ACC112 (cell line): Measurements from ENCODE around the gene PRKAG2.

Source experiments
- H2AFZ ChIP-seq: fragments of 200-600 bp; sonication (generic); one replicate; pipeline ENCODE4 v1.6.0; 2017; ENCODE audit warnings: antibody characterized with exemption, low read length; ENCODE audit not compliant: unreplicated experiment
- H3K27ac ChIP-seq: fragments of 200-600 bp; sonication (generic); 2 replicates; pipeline ENCODE4 v1.5.1; 2014; ENCODE audit warnings: low read depth, mild to moderate bottlenecking, antibody characterized with exemption, low read length, moderate library complexity
- H3K27me3 ChIP-seq: fragments of 200-600 bp; sonication (generic); 2 replicates; pipeline ENCODE4 v1.6.1; 2014; ENCODE audit warnings: mild to moderate bottlenecking, antibody characterized with exemption, low read length, moderate library complexity, mixed read lengths; ENCODE audit not compliant: insufficient read depth
- H3K36me3 ChIP-seq: fragments of 200-600 bp; sonication (generic); 2 replicates; pipeline ENCODE4 v1.6.1; 2016; ENCODE audit warnings: mild to moderate bottlenecking, antibody characterized with exemption, low read length, moderate library complexity, mixed read lengths; ENCODE audit not compliant: insufficient read depth
- H3K4me1 ChIP-seq: fragments of 200-600 bp; sonication (generic); one replicate; pipeline ENCODE4 v1.6.1; 2016; ENCODE audit warnings: low read length, mixed read lengths; ENCODE audit not compliant: insufficient read depth, unreplicated experiment, control insufficient read depth
- H3K4me3 ChIP-seq: fragments of 200-600 bp; sonication (generic); 2 replicates; pipeline ENCODE4 v1.5.1; 2014; ENCODE audit warnings: mild to moderate bottlenecking, low read depth, low read length
- H3K79me2 ChIP-seq: fragments of 200-600 bp; sonication (generic); one replicate; pipeline ENCODE4 v1.6.0; 2016; ENCODE audit warnings: low read length; ENCODE audit not compliant: control insufficient read depth, unreplicated experiment, insufficient read depth

Gene PRKAG2

DNA sequence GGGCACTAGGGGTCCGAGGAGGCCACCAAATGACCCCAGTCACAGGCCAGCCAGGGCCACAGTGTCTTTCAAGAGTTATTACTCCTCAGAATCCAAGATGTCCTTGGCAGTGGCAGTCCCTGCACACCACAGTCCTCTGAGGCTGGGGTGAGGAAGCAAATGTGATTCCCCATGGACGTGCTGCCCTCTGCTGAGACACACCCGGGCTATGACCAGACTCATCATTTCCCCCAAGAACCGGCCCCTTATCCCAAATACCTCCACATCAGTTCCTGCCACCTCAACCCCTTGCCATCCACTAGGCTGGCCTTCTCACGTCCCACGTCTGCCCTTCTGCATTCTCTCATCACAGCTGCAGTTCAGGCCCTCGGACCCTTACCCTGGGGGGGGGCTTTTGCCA is 5.0 kb downstream of the PRKAG2 start:
- Histone ChIP-seq H3K27ac (no peak overlapping the region), H3K27me3 (peaks cover 22% of the 10 kb centered on the region), H3K36me3 (no peaks in the 10 kb centered on the region), H3K4me3 (no peak overlapping the region), H3K4me1 (peaks cover 6% of the 10 kb centered on the region), H2AFZ (no peak overlapping the region), H3K79me2 (no peaks in the 10 kb centered on the region)

GRCh38 chr7:151871189-151871735 is 5.7 kb downstream of the PRKAG2 start:
- Histone ChIP-seq H2AFZ (no peak overlapping the region), H3K4me1 (peaks cover 6% of the 10 kb centered on the region), H3K36me3 (no peaks in the 10 kb centered on the region), H3K79me2 (no peaks in the 10 kb centered on the region), H3K27me3 (peaks cover 15% of the 10 kb centered on the region), H3K4me3 (no peak overlapping the region), H3K27ac (no peak overlapping the region)

DNA sequence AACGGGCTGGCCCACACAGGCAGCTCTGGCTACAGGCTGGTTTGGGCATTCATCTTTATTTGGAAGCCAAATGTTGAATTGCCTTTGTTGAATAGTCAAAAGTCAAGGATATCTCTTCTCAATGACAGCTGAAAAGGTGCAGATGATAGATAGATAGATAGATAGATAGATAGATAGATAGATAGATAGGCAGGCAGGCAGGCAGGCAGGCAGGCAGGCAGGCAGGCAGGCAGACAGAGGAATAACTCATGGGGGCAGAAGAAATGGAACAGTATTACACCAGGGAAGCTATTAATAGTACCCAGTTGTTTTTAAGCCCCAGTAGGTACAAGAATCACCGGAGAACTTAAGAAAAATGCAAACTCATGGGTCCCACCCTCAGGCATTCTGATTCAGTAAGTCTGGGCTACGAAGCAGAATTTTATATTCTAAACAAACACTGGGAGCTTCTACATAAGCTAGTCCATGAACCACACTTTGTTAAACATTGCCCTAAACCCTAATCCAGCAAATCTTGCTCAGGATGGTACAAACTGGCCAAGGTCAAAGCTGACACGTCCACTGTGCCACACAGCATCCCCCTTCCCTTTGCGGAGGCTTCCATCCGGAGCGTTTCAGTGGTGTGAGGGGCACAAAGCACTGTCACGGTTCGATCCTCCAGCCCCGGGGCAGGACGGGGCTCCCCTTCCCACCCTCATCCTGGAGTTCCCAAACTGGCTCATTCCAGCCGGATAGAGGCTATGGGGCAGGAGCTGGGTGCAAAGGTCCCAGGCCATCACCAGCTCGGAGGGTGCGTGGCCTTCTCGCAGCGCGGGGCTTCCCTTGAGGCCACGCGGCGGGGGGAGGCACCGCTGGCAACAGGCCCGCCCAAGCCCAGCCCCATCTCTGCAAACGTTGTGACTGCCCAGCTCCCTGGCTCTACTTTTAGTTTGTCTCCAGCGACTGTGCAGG is 6.7 kb downstream of the PRKAG2 start:
- no peak overlapping the region for H3K27ac ChIP-seq
- no peaks in the 10 kb centered on the region for H3K36me3 ChIP-seq
- peaks cover 14% of the 10 kb centered on the region for H3K27me3 ChIP-seq
- H2AFZ ChIP-seq, result no peak overlapping the region
- H3K79me2 ChIP-seq, result no peaks in the 10 kb centered on the region
- H3K4me1 ChIP-seq, result peaks cover 5% of the 10 kb centered on the region
- H3K4me3 ChIP-seq, result no peak overlapping the region

- H3K4me1 ChIP-seq, result no peaks in the 10 kb centered on the region
- no peak overlapping the region for H3K4me3 ChIP-seq
- H3K36me3 ChIP-seq, result no peaks in the 10 kb centered on the region
- H3K27ac ChIP-seq, result no peak overlapping the region
- H3K79me2 ChIP-seq, result no peaks in the 10 kb centered on the region
- peaks cover 9% of the 10 kb centered on the region for H3K27me3 ChIP-seq
- no peak overlapping the region for H2AFZ ChIP-seq
Measured at GRCh38 chr7:151869455-151869854, 7.5 kb downstream of the PRKAG2 start.

DNA sequence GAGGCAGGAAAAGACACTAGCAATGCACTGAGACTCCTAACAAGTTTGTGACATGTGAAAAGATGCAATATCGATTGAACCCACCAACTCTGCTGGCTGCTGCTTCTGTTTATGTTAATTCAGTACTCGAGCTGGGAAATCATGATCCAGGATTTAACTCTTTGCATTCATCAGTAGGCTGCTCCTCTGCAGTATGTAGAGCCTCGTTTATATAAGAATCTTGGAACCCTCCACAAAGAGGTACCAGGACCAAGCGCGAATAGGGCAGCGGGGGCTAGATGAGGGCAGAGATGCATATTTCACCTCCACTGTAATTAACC is 7.8 kb downstream of the PRKAG2 start:
- no peaks in the 10 kb centered on the region for H3K4me1 ChIP-seq
- H3K79me2 ChIP-seq, result no peaks in the 10 kb centered on the region
- peaks cover 9% of the 10 kb centered on the region for H3K27me3 ChIP-seq
- H3K36me3 ChIP-seq, result no peaks in the 10 kb centered on the region
- H2AFZ ChIP-seq, result no peak overlapping the region
- no peak overlapping the region for H3K4me3 ChIP-seq
- H3K27ac ChIP-seq, result no peak overlapping the region

GRCh38 chr7:151868396-151869108 is 8.4 kb downstream of the PRKAG2 start:
- H2AFZ ChIP-seq, result no peak overlapping the region
- no peak overlapping the region for H3K27ac ChIP-seq
- H3K4me1 ChIP-seq, result no peaks in the 10 kb centered on the region
- H3K27me3 ChIP-seq, result peaks cover 9% of the 10 kb centered on the region
- no peak overlapping the region for H3K4me3 ChIP-seq
- no peaks in the 10 kb centered on the region for H3K79me2 ChIP-seq
- no peaks in the 10 kb centered on the region for H3K36me3 ChIP-seq

GRCh38 chr7:151867912-151868311 is 9.0 kb downstream of the PRKAG2 start:
- Histone ChIP-seq H3K27ac (no peak overlapping the region), H3K27me3 (peaks cover 9% of the 10 kb centered on the region), H3K4me1 (no peaks in the 10 kb centered on the region), H3K79me2 (no peaks in the 10 kb centered on the region), H2AFZ (no peak overlapping the region), H3K36me3 (no peaks in the 10 kb centered on the region), H3K4me3 (no peak overlapping the region)

DNA sequence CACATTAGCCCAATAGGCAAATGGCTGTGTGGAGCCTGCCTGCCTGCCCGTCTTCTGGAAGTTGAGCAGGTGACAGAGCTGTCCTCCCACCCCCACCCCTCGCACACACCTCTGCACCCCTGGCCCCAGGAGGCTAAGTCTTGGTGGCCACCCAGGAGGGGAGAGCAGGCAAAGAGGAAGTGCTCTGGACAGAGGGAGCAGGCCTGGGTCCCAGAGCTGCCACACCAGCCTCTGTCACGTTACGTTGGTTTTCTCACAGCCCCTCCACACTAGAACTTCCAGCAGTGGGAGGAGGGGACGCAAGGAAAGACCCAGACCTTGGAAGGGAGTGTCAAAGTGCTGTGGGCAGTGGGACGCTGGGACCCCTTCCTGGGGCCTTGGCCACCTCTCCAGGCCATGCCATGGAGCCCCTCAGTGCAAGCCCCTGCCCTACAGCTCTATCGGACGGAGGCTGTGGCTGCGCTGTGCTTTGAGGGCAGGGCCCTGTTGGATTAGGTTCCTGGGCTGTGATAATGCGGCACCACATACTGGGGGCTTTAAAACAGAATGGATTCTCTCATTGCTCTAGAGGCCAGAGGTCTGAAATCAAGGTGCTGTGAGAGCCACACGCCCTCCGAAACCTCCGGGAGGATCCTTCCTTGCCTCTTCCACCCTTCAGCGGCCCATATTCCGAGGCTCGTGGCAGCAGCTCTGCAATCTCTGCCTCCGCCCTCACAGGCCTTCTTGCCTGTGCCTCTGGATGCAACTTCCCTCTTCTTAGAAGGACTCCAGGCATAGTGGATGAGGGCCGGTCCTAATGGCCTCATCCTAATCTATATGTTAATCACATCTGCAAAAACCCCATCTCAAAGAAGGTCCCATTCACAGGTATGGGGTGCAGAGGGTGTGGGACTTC is 9.9 kb downstream of the PRKAG2 start:
- H3K4me1 ChIP-seq, result no peaks in the 10 kb centered on the region
- H3K4me3 ChIP-seq, result no peak overlapping the region
- H3K27ac ChIP-seq, result no peak overlapping the region
- no peaks in the 10 kb centered on the region for H3K36me3 ChIP-seq
- peaks cover 9% of the 10 kb centered on the region for H3K27me3 ChIP-seq
- no peak overlapping the region for H2AFZ ChIP-seq
- H3K79me2 ChIP-seq, result no peaks in the 10 kb centered on the region

GRCh38 chr7:151866028-151866427 is 10.9 kb downstream of the PRKAG2 start:
- Histone ChIP-seq H3K4me3 (no peak overlapping the region), H3K36me3 (no peaks in the 10 kb centered on the region), H3K4me1 (no peaks in the 10 kb centered on the region), H3K27me3 (peaks cover 9% of the 10 kb centered on the region), H3K27ac (no peak overlapping the region), H3K79me2 (no peaks in the 10 kb centered on the region), H2AFZ (no peak overlapping the region)

- H3K4me3 ChIP-seq, result no peak overlapping the region
- H3K79me2 ChIP-seq, result no peaks in the 10 kb centered on the region
- H3K36me3 ChIP-seq, result no peaks in the 10 kb centered on the region
- H3K4me1 ChIP-seq, result no peaks in the 10 kb centered on the region
- H3K27ac ChIP-seq, result no peak overlapping the region
- peaks cover 9% of the 10 kb centered on the region for H3K27me3 ChIP-seq
- no peak overlapping the region for H2AFZ ChIP-seq
Measured at GRCh38 chr7:151865070-151865670, 11.7 kb downstream of the PRKAG2 start.
